Measurements from ENCODE around the gene POLR2E. TPM values are rescaled to one million over a fixed set of nuclear protein-coding genes. Genes with fewer than 3 reads are reported as not detected.

Gene POLR2E
- total and polyA plus RNA-seq, 2 of the 8 experiments (the other 6 are each of a cell fraction or from before 2014, with no cell fraction given) = 281 to 381 TPM

DNA sequence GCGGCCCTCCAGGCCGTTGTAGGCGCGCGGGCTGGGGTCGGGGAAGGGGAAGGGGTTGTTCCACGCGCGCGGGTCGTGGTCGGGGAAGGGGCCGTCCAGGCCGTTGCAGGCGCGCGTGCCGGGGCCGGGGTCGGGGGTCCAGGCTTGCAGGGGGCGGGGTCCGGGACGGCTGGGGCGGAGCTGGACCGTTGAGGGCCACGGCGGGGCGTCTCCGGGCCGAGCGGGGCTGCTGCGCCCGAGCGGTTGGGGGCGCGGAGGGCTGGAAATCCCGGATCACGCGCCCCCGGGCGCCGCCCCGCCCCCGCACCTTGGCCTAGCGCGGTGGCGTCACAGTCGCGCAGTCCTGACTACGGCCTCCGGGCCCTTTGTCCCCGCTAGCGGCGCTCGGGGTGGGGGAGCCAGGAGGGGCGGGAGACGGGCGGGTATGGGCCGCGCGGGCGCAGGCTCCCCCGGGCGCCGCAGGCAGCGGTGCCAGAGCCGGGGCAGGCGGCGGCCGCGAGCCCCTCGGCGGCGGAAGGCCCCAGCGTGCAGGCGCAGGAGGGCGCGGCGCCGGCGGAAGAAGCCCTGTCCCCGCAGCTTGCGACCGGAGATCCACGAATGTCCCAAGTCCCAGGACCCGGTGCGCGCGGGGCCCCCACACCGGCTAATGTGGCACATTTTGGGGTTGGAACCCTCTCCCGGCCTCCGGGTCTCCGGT lies 9.3 kb upstream of the POLR2E start (continued):
- TF ChIP-seq TAF1 (IDR thresholded peaks at IDR 0.05; ENCODE audit: low read depth, low read length) = no peak
- no peak for TF ChIP-seq CHD1 (IDR thresholded peaks at IDR 0.05; ENCODE audit: low read depth, low read length)
- TF ChIP-seq, protein P1, sequence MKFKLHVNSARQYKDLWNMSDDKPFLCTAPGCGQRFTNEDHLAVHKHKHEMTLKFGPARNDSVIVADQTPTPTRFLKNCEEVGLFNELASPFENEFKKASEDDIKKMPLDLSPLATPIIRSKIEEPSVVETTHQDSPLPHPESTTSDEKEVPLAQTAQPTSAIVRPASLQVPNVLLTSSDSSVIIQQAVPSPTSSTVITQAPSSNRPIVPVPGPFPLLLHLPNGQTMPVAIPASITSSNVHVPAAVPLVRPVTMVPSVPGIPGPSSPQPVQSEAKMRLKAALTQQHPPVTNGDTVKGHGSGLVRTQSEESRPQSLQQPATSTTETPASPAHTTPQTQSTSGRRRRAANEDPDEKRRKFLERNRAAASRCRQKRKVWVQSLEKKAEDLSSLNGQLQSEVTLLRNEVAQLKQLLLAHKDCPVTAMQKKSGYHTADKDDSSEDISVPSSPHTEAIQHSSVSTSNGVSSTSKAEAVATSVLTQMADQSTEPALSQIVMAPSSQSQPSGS (IDR thresholded peaks at IDR 0.05; ENCODE audit: low read length) = no peak
- no peak for TF ChIP-seq RBBP5 (IDR thresholded peaks at IDR 0.05; ENCODE audit: borderline replicate concordance, low read depth, low read length)
- no peak for TF ChIP-seq EZH2 (IDR thresholded peaks at IDR 0.05; ENCODE audit: low read depth, low read length, severe bottlenecking)
- TF ChIP-seq PHF8 (conservative IDR thresholded peaks at IDR 0.05; ENCODE audit: low read depth, low read length) = peak; percentile 47
- TF ChIP-seq CBX8 (IDR thresholded peaks at IDR 0.05; ENCODE audit: borderline replicate concordance, low read depth, low read length) = no peak
- no peak for TF ChIP-seq TAF7 (optimal IDR thresholded peaks at IDR 0.05; ENCODE audit: borderline replicate concordance, low read depth, low read length)
- TF ChIP-seq FOSL1 (IDR thresholded peaks at IDR 0.05; ENCODE audit: insufficient read depth, low read depth, low read length) = no peak
- TF ChIP-seq RAD21 (IDR thresholded peaks at IDR 0.05 in 1 of 2, conservative IDR thresholded peaks at IDR 0.05 in 1 of 2; ENCODE audit: low read depth in 2 of 2, low read length in 2 of 2) = peak in 1 of 2 experiments; percentile 1; a peak in 1 of 4 replicates
- TF ChIP-seq SAP30 (IDR thresholded peaks at IDR 0.05; ENCODE audit: insufficient read depth, insufficient replicate concordance, low read length) = no peak
- peak in 1 of 2 experiments; percentile 51; a peak in 2 of 3 replicates for TF ChIP-seq POLR2A (IDR thresholded peaks at IDR 0.05; ENCODE audit: control extremely low read depth in 1 of 2, low read depth in 2 of 2, low read length in 2 of 2)
- TF ChIP-seq KDM4A (IDR thresholded peaks at IDR 0.05; ENCODE audit: low read depth, low read length, severe bottlenecking) = peak; percentile 24
